ENCODE data around the gene MFSD11.

Gene MFSD11

GRCh38 chr17:76704805-76705204 lies 33.1 kb upstream of the MFSD11 start:
- no peak for DNase-seq (ENCODE audit: low spot score)
- H3K4me1 ChIP-seq (ENCODE audit: control insufficient read depth in 2 of 2, insufficient read depth in 1 of 2, low read depth in 1 of 2, low read length in 2 of 2), result peaks cover 36 to 38% of the 10 kb centered on the region in 2 donors
- H3K4ac ChIP-seq (ENCODE audit: low read length), result no peak overlapping the region
- peaks cover 0 to 3% of the 10 kb centered on the region in 2 donors for H3K9me3 ChIP-seq (replicated peaks in 1 of 2; ENCODE audit: control insufficient read depth in 2 of 2, insufficient read depth in 1 of 2, low read depth in 1 of 2, low read length in 2 of 2)
- no peak overlapping the region for H4K8ac ChIP-seq (ENCODE audit: low read depth, low read length)
- H3K18ac ChIP-seq (ENCODE audit: low read length), result no peak overlapping the region
- WGBS, 2 donors (ENCODE audit: extremely low coverage in 2 of 2, insufficient read length in 2 of 2, insufficient replicate concordance in 1 of 2), result no CpG with 5 or more reads among the region's 4 CpGs
- no peak overlapping the region for H3K14ac ChIP-seq (ENCODE audit: low read length)
- H3K9ac ChIP-seq (ENCODE audit: low read depth, low read length, poor library complexity), result no peak overlapping the region
- H4K91ac ChIP-seq (ENCODE audit: low read depth, low read length, poor library complexity), result no peak overlapping the region
- no peak overlapping the region for H2AFZ ChIP-seq (ENCODE audit: low read length)
- H3K36me3 ChIP-seq (replicated peaks in 1 of 2; ENCODE audit: control insufficient read depth in 2 of 2, insufficient read depth in 2 of 2, low read length in 2 of 2), result no peaks in the 10 kb centered on the region
- H3K27ac ChIP-seq (replicated peaks; ENCODE audit: low read length), result no peak overlapping the region
- H2AK5ac ChIP-seq (ENCODE audit: low read depth, low read length), result no peak overlapping the region
- H3K4me3 ChIP-seq (ENCODE audit: low read length in 2 of 2), result no peak overlapping the region
- no peak overlapping the region for H3K4me2 ChIP-seq (ENCODE audit: insufficient read depth, low read length, poor library complexity, severe bottlenecking)
- H2BK12ac ChIP-seq (ENCODE audit: low read length), result no peak overlapping the region
- H2BK120ac ChIP-seq (ENCODE audit: low read depth, low read length), result no peak overlapping the region
- H2BK5ac ChIP-seq (ENCODE audit: low read length), result no peak overlapping the region
- no peaks in the 10 kb centered on the region for H3K27me3 ChIP-seq (ENCODE audit: control insufficient read depth in 3 of 3, insufficient read depth in 3 of 3, low read depth in 1 of 3, low read length in 3 of 3)
- H3K79me1 ChIP-seq (ENCODE audit: low read depth, low read length), result peaks cover 4% of the 10 kb centered on the region
- H3K23ac ChIP-seq (ENCODE audit: low read depth, low read length, poor library complexity), result no peak overlapping the region
- H2BK15ac ChIP-seq (ENCODE audit: low read length), result no peak overlapping the region

- H3K4me1 ChIP-seq (ENCODE audit: control insufficient read depth in 2 of 2, insufficient read depth in 1 of 2, low read depth in 1 of 2, low read length in 2 of 2), result peaks cover 25 to 26% of the 10 kb centered on the region in 2 donors
Observed at GRCh38 chr17:76706817-76707216, 31.1 kb upstream of the MFSD11 start.

GRCh38 chr17:76707985-76708807 lies 29.7 kb upstream of the MFSD11 start:
- peak overlapping the region; percentile 82 for H3K27ac ChIP-seq (replicated peaks; ENCODE audit: low read length)
- no peak overlapping the region for H3K4me3 ChIP-seq (ENCODE audit: low read length in 2 of 2)
- DNase-seq (ENCODE audit: low spot score), result peak; percentile 72

More at GRCh38 chr17:76706817-76707216, 31.1 kb upstream of the MFSD11 start:
- H3K9ac ChIP-seq (ENCODE audit: low read depth, low read length, poor library complexity), result no peak overlapping the region
- H2BK12ac ChIP-seq (ENCODE audit: low read length), result no peak overlapping the region
- H2BK15ac ChIP-seq (ENCODE audit: low read length), result no peak overlapping the region
- H3K27me3 ChIP-seq (ENCODE audit: control insufficient read depth in 3 of 3, insufficient read depth in 3 of 3, low read depth in 1 of 3, low read length in 3 of 3), result no peaks in the 10 kb centered on the region
- no peak for DNase-seq (ENCODE audit: low spot score)
- no peak overlapping the region for H2BK5ac ChIP-seq (ENCODE audit: low read length)
- no peak overlapping the region for H4K8ac ChIP-seq (ENCODE audit: low read depth, low read length)
- H2AK5ac ChIP-seq (ENCODE audit: low read depth, low read length), result no peak overlapping the region
- WGBS, 2 donors (ENCODE audit: extremely low coverage in 2 of 2, insufficient read length in 2 of 2, insufficient replicate concordance in 1 of 2), result no CpG with 5 or more reads among the region's 3 CpGs
- no peak overlapping the region for H3K27ac ChIP-seq (replicated peaks; ENCODE audit: low read length)
- H4K91ac ChIP-seq (ENCODE audit: low read depth, low read length, poor library complexity), result no peak overlapping the region
- H3K4me2 ChIP-seq (ENCODE audit: insufficient read depth, low read length, poor library complexity, severe bottlenecking), result no peak overlapping the region
- no peak overlapping the region for H2BK120ac ChIP-seq (ENCODE audit: low read depth, low read length)
- no peak overlapping the region for H3K23ac ChIP-seq (ENCODE audit: low read depth, low read length, poor library complexity)
- H3K36me3 ChIP-seq (replicated peaks in 1 of 2; ENCODE audit: control insufficient read depth in 2 of 2, insufficient read depth in 2 of 2, low read length in 2 of 2), result no peaks in the 10 kb centered on the region
- H3K79me1 ChIP-seq (ENCODE audit: low read depth, low read length), result peaks cover 6% of the 10 kb centered on the region
- H3K18ac ChIP-seq (ENCODE audit: low read length), result no peak overlapping the region
- no peak overlapping the region for H3K14ac ChIP-seq (ENCODE audit: low read length)
- H2AFZ ChIP-seq (ENCODE audit: low read length), result no peak overlapping the region
- peaks cover 0 to 3% of the 10 kb centered on the region in 2 donors for H3K9me3 ChIP-seq (replicated peaks in 1 of 2; ENCODE audit: control insufficient read depth in 2 of 2, insufficient read depth in 1 of 2, low read depth in 1 of 2, low read length in 2 of 2)
- no peak overlapping the region for H3K4ac ChIP-seq (ENCODE audit: low read length)
- no peak overlapping the region for H3K4me3 ChIP-seq (ENCODE audit: low read length in 2 of 2)

More at GRCh38 chr17:76707985-76708807, 29.7 kb upstream of the MFSD11 start:
- peak overlapping the region; percentile 38 for H3K4me2 ChIP-seq (ENCODE audit: insufficient read depth, low read length, poor library complexity, severe bottlenecking)
- H3K23ac ChIP-seq (ENCODE audit: low read depth, low read length, poor library complexity), result no peak overlapping the region
- H2BK15ac ChIP-seq (ENCODE audit: low read length), result peak overlapping the region; percentile 41
- H3K18ac ChIP-seq (ENCODE audit: low read length), result peak overlapping the region; percentile 61
- peak overlapping the region; percentile 51 for H2BK12ac ChIP-seq (ENCODE audit: low read length)
- no peaks in the 10 kb centered on the region for H3K27me3 ChIP-seq (ENCODE audit: control insufficient read depth in 3 of 3, insufficient read depth in 3 of 3, low read depth in 1 of 3, low read length in 3 of 3)
- H3K4ac ChIP-seq (ENCODE audit: low read length), result no peak overlapping the region
- peaks cover 6% of the 10 kb centered on the region for H3K79me1 ChIP-seq (ENCODE audit: low read depth, low read length)
- peak overlapping the region; percentile 94 for H2AK5ac ChIP-seq (ENCODE audit: low read depth, low read length)
- peak overlapping the region; percentile 16 for H2BK120ac ChIP-seq (ENCODE audit: low read depth, low read length)
- no peak overlapping the region for H2AFZ ChIP-seq (ENCODE audit: low read length)
- no peak overlapping the region for H4K8ac ChIP-seq (ENCODE audit: low read depth, low read length)
- H3K9me3 ChIP-seq (replicated peaks in 1 of 2; ENCODE audit: control insufficient read depth in 2 of 2, insufficient read depth in 1 of 2, low read depth in 1 of 2, low read length in 2 of 2), result peaks cover 0 to 3% of the 10 kb centered on the region in 2 donors
- peak overlapping the region; percentile 62 for H2BK5ac ChIP-seq (ENCODE audit: low read length)
- peaks cover 25% of the 10 kb centered on the region in 2 donors for H3K4me1 ChIP-seq (ENCODE audit: control insufficient read depth in 2 of 2, insufficient read depth in 1 of 2, low read depth in 1 of 2, low read length in 2 of 2)
- no peaks in the 10 kb centered on the region for H3K36me3 ChIP-seq (replicated peaks in 1 of 2; ENCODE audit: control insufficient read depth in 2 of 2, insufficient read depth in 2 of 2, low read length in 2 of 2)
- H3K9ac ChIP-seq (ENCODE audit: low read depth, low read length, poor library complexity), result no peak overlapping the region
- H4K91ac ChIP-seq (ENCODE audit: low read depth, low read length, poor library complexity), result no peak overlapping the region
- WGBS, 2 donors (ENCODE audit: extremely low coverage in 2 of 2, insufficient read length in 2 of 2, insufficient replicate concordance in 1 of 2), result no CpG with 5 or more reads among the region's 14 CpGs
- no peak overlapping the region for H3K14ac ChIP-seq (ENCODE audit: low read length)
